HG03175 (cell line): ENCODE measurements around the gene RNF215.

ENCODE experiments used
- ATAC-seq: cut with Tn5 transposase; IDR thresholded peaks from one replicate; pipeline ENCODE4 v1.9.1; 2021; ENCODE audit warnings: mild to moderate bottlenecking, moderate library complexity; ENCODE audit not compliant: unreplicated experiment

RNF215 gene

DNA sequence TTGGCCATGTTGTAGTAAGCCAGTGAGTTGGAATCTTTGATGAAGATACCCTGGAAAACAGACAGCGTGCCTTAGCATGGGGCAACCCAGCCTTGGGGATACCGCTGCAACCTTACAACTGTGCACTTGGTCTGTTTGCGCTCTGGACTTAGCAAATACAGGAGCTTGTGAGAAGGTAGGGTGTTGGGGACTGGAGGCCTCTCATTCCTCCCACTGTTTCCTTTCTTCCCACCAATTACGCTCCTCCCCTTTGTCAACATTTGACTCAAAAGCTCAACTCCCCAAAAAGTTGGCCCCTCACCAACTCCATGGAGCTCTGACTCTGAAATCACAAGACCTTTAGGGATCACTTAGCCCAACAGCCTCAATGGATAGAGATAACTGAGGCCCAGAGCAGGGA is 52.6 kb downstream of the RNF215 start:
- ATAC-seq: no peak

DNA sequence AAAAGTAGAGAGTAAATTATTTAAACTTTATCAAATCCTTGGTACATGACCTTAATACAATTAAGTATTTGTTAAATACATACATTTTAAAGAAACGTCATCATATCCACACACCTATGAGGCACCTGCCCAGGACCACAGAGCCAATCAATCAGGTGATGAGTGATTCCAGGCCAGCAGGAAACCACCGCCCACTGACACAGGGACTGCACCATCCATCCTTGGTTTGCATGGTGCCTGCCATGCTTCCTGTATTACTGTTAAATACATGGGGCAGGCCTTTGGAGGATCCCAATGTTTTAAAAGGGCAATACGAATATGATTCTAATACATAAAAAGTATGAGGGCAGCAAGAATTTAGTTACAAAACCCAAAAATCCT is 53.5 kb downstream of the RNF215 start:
- ATAC-seq: no peak

DNA sequence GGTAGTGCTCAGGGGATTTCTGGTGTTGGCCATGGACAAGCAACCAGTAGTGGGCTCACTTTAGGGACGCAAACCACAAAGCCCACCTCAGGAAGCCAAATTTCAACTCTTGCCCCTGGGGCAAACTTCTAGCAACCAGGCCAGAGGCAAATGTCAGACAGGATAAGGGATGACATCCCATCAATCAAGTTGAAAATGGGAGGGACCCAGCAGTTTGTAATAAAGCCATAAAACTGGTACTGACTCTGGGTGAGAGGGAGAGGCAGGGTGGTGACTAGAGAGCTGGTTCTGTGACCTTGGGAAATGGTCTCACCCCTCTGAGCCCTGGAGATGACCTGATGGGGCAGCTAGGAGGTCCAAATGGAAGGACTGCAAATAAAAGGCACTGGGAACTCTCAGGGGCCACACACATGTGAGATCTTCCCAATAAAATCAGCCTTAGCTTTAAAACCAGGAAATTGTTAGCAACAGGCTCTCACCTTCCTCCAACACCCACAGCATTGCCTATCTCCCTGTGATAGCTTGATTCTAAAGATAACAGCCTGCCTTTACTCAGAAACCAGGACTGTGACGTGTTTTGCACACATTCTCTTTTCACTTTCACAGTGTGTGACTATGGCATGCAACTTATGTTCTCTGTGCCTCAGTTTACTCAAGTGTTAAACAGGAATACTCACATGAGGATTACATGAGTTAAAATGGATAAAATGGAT is 54.1 kb downstream of the RNF215 start:
- no peak for ATAC-seq

DNA sequence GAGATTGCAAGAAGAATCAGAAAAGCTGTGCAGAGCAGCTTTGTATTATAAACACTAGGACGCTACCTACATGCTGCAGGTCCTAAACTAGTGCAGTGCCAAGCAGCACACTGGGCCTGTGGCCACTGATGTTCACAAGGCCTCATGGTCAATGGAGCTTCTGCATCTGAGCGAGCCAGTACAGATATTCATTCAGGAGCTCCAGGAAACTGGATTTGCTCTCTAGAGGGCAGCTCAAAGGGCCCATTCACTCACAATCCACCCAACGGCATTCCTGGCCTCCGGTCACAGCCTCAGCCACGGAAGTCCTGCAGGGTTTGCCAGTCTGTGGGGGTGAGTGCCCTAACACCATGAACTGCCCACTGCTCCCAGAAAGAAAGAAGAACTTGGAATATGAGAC is 54.7 kb downstream of the RNF215 start:
- ATAC-seq: no peak
